ENCODE measurements around the gene SLC35E4. TPM values are rescaled to one million over a fixed set of nuclear protein-coding genes. Genes with fewer than 3 reads are reported as not detected.
A peak's percentile ranks its signal among the peaks of the same experiment; 100 is the strongest.

Gene SLC35E4, protein sequence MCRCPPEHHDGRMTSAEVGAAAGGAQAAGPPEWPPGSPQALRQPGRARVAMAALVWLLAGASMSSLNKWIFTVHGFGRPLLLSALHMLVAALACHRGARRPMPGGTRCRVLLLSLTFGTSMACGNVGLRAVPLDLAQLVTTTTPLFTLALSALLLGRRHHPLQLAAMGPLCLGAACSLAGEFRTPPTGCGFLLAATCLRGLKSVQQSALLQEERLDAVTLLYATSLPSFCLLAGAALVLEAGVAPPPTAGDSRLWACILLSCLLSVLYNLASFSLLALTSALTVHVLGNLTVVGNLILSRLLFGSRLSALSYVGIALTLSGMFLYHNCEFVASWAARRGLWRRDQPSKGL
- total RNA-seq: 1 to 10 TPM; 2.1 to 2.9 TPM
- 1.2 TPM for polyA plus RNA-seq (2013, experiment 1 of 2)
- 0.86 TPM for polyA plus RNA-seq (2013, experiment 2 of 2)
- total RNA-seq: 1.9 to 109 (median 5.8) reads per million in 172 experiments

DNA sequence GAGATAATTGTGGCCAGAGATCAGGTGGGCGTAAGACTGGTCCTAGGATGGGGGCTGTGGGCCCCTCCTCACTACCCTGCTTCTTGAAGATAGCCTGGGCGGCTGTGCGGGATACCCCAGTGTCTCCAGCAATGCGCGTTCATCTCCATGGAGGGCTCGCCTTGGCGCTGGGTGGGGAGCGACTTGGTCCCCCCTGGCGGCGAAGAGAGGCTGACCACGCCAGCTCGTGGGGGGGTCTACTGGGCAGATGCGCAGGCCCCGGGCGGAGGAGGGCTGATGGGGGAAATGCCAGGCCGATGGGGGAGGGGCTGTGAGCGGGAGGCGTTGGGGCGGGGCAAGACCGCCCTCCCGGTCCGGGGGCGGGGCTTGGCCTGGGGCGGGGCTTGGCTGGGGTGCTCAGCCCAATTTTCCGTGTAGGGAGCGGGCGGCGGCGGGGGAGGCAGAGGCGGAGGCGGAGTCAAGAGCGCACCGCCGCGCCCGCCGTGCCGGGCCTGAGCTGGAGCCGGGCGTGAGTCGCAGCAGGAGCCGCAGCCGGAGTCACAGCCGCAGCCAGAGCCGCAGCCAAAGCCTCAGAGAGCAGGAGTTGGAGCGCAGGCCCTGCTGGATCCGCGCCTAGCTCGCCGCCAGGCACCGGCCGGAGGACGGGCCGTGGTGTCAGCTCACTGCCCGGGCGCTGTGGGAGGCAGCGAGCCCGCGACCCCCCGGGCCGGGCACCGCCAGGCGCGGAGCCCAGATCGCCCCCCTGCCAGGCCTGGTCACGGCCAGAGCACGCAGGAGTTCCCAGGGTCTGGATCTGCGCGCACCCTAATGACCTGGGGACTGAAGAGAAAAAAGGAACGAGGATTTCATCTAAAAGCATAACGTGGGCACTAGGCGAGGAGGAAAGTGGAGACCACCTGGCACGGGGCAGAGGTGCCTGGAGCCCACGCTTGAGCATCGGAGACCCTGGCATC lies at the start of gene SLC35E4:
Gene SLC35E4 (plus strand): TSS at position 509 of the 953 bp plus-strand sequence. CDS start 670 bp downstream, outside the sequence.
- Histone ChIP-seq H3K27ac (ENCODE audit: low read depth in 1 of 2, low read length in 2 of 2) (peak within 1 kb of the TSS; percentile 73 to 76), H3K27me3 (ENCODE audit: control insufficient read depth in 1 of 2, insufficient read depth in 2 of 2, low read length in 2 of 2) (no peaks in the 10 kb centered on the region), H3K4me3 (ENCODE audit: low read length) (peak within 1 kb of the TSS; percentile 68), H3K36me3 (ENCODE audit: insufficient read depth, low read length) (no peaks in the 10 kb centered on the region), H3K4me1 (ENCODE audit: insufficient read depth, low read length) (peaks cover 36% of the 10 kb centered on the region), H3K9me3 (ENCODE audit: control insufficient read depth in 1 of 2, insufficient read depth in 1 of 2, low read length in 2 of 2) (peaks cover 0 to 3% of the 10 kb centered on the region in 2 experiments)
- H3K4me3 Mint-ChIP-seq: peak within 1 kb of the TSS; percentile 89
- no peaks in the 10 kb centered on the region for H3K36me3 Mint-ChIP-seq (ENCODE audit: low read depth)
- H3K27ac Mint-ChIP-seq: peak within 1 kb of the TSS; percentile 94
- TF ChIP-seq, protein P1, sequence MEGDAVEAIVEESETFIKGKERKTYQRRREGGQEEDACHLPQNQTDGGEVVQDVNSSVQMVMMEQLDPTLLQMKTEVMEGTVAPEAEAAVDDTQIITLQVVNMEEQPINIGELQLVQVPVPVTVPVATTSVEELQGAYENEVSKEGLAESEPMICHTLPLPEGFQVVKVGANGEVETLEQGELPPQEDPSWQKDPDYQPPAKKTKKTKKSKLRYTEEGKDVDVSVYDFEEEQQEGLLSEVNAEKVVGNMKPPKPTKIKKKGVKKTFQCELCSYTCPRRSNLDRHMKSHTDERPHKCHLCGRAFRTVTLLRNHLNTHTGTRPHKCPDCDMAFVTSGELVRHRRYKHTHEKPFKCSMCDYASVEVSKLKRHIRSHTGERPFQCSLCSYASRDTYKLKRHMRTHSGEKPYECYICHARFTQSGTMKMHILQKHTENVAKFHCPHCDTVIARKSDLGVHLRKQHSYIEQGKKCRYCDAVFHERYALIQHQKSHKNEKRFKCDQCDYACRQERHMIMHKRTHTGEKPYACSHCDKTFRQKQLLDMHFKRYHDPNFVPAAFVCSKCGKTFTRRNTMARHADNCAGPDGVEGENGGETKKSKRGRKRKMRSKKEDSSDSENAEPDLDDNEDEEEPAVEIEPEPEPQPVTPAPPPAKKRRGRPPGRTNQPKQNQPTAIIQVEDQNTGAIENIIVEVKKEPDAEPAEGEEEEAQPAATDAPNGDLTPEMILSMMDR (IDR thresholded peaks at IDR 0.05): no peak
- peaks cover 28% of the 10 kb centered on the region for H3K4me1 Mint-ChIP-seq (ENCODE audit: low read depth)
- POLR2A ChIA-PET: interaction anchor here (0.6 to 2.5 kb wide), 19 partner anchors 10 to 711 kb away, joined by 3 to 14 read pairs (median 4); partner anchors contain the start of genes DUSP18, LIMK2, MORC2 and PATZ1
- DNase-seq (peak; percentile 90 to 98 (median 94)), ATAC-seq (ENCODE audit: poor library complexity) (peak; percentile 87)
- intact Hi-C loops (cut with DNase I, micrococcal nuclease): loop anchor here (1.0 to 10.0 kb wide), 6 partner anchors 32 to 451 kb away; partner anchors contain the start of genes DUSP18 (in 1 of the 2), MORC2 (in 1 of the 2), OSBP2 (in 1 of the 2) and TUG1 (in 1 of the 2)
- CTCF ChIA-PET: interaction anchor here (0.7 to 2.0 kb wide), 10 partner anchors 14 to 472 kb away, joined by 3 to 13 read pairs (median 8); partner anchors contain the start of genes DUSP18 and SELENOM
- no peaks in the 10 kb centered on the region for H3K9me3 Mint-ChIP-seq
- H3K27me3 Mint-ChIP-seq: no peaks in the 10 kb centered on the region

DNA sequence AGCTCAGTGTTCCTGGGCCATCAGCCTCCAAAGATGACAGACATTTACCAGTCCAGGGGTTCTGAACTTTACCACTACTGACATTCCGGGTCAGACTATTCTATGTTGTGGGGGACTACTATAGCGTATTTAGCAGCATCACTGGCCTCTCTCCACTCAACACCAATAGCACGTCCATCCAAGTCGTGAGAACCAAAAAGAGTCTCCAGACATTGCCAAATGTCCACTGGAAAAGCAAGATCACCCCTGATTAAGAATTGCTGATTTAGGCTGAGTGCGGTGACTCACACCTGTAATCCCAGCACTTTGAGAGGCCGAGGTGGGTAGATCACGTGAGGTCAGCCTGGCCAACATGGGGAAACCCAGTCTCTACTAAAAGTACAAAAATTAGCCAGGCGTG lies 49.2 kb upstream of the SLC35E4 start:
- TF ChIP-seq, protein P1 (IDR thresholded peaks at IDR 0.05): no peak
- H3K9me3 ChIP-seq (ENCODE audit: control insufficient read depth in 1 of 2, insufficient read depth in 1 of 2, low read length in 2 of 2): no peaks in the 10 kb centered on the region
- Mint-ChIP-seq H3K27me3 (no peaks in the 10 kb centered on the region), H3K4me1 (ENCODE audit: low read depth) (no peaks in the 10 kb centered on the region), H3K9me3 (no peaks in the 10 kb centered on the region), H3K36me3 (ENCODE audit: low read depth) (peaks cover 90% of the 10 kb centered on the region), H3K27ac (no peak overlapping the region), H3K4me3 (no peak overlapping the region)
- H3K36me3 ChIP-seq (ENCODE audit: insufficient read depth, low read length): peaks cover 82% of the 10 kb centered on the region
- ChIA-PET CTCF (interaction anchor here (1.2 kb wide), 1 partner anchor 18 kb away, joined by 3 read pairs; no protein-coding TSS in a partner anchor), POLR2A (no interaction called here)
- H3K4me3 ChIP-seq (ENCODE audit: low read length): no peak overlapping the region
- no peak for ATAC-seq (ENCODE audit: poor library complexity)
- H3K27me3 ChIP-seq (ENCODE audit: control insufficient read depth in 1 of 2, insufficient read depth in 2 of 2, low read length in 2 of 2): no peaks in the 10 kb centered on the region
- H3K27ac ChIP-seq (ENCODE audit: low read depth in 1 of 2, low read length in 2 of 2): no peak overlapping the region
- H3K4me1 ChIP-seq (ENCODE audit: insufficient read depth, low read length): peaks cover 9% of the 10 kb centered on the region
- no peak for DNase-seq
- intact Hi-C loops (cut with DNase I, micrococcal nuclease): no loop called here

- ATAC-seq (ENCODE audit: poor library complexity) (no peak), DNase-seq (peak in 1 of 14 experiments; percentile 3)
- Mint-ChIP-seq H3K36me3 (ENCODE audit: low read depth) (peaks cover 42% of the 10 kb centered on the region), H3K27ac (no peak overlapping the region), H3K27me3 (no peaks in the 10 kb centered on the region), H3K9me3 (no peaks in the 10 kb centered on the region), H3K4me3 (no peak overlapping the region), H3K4me1 (ENCODE audit: low read depth) (no peaks in the 10 kb centered on the region)
- ChIA-PET POLR2A (interaction anchor here (0.6 to 1.8 kb wide), 6 partner anchors 16 to 1294 kb away, joined by 3 to 9 read pairs (median 4); partner anchors contain the start of genes MORC2, PIK3IP1, SLC35E4 and TUG1), CTCF (no interaction called here)
- H3K27ac ChIP-seq (ENCODE audit: low read depth in 1 of 2, low read length in 2 of 2): peak overlapping the region; percentile 85 to 97
- H3K36me3 ChIP-seq (ENCODE audit: insufficient read depth, low read length): peaks cover 35% of the 10 kb centered on the region
- peak overlapping the region; percentile 96 for H3K4me3 ChIP-seq (ENCODE audit: low read length)
- H3K27me3 ChIP-seq (ENCODE audit: control insufficient read depth in 1 of 2, insufficient read depth in 2 of 2, low read length in 2 of 2): no peaks in the 10 kb centered on the region
- no peaks in the 10 kb centered on the region for H3K9me3 ChIP-seq (ENCODE audit: control insufficient read depth in 1 of 2, insufficient read depth in 1 of 2, low read length in 2 of 2)
- TF ChIP-seq, protein P1 (IDR thresholded peaks at IDR 0.05): no peak
- H3K4me1 ChIP-seq (ENCODE audit: insufficient read depth, low read length): peaks cover 16% of the 10 kb centered on the region
- intact Hi-C loops (cut with DNase I, micrococcal nuclease): loop anchor here in 1 of 2 experiments (1.0 to 10.0 kb wide), 7 partner anchors 76 to 1354 kb away; partner anchors contain the start of genes DEPDC5, DUSP18, EIF4ENIF1 and MORC2
Observed at GRCh38 chr22:30591191-30591587, 44.4 kb upstream of the SLC35E4 start.
